BLaER1 (cell line): ENCODE data around the gene RAPSN.

ENCODE experiments used
- H3K27ac ChIP-seq: shearing (Covaris generic); formaldehyde crosslinking; 2 replicates; pipeline ENCODE4 v1.8.1; 2022
- H3K27me3 ChIP-seq: shearing (Covaris generic); formaldehyde crosslinking; 2 replicates; pipeline ENCODE4 v1.8.1; 2022
- H3K36me3 ChIP-seq: shearing (Covaris generic); formaldehyde crosslinking; 2 replicates; pipeline ENCODE4 v1.8.1; 2022
- H3K4me1 ChIP-seq: shearing (Covaris generic); formaldehyde crosslinking; 2 replicates; pipeline ENCODE4 v1.8.1; 2022
- H3K4me2 ChIP-seq: shearing (Covaris generic); formaldehyde crosslinking; 2 replicates; pipeline ENCODE4 v1.8.1; 2022
- H3K4me3 ChIP-seq: shearing (Covaris generic); formaldehyde crosslinking; 2 replicates; pipeline ENCODE4 v1.8.1; 2022
- H3K9ac ChIP-seq: shearing (Covaris generic); formaldehyde crosslinking; 2 replicates; pipeline ENCODE4 v1.8.1; 2022
- H3K9me3 ChIP-seq: shearing (Covaris generic); formaldehyde crosslinking; 2 replicates; pipeline ENCODE4 v1.8.1; 2022
- H4K20me1 ChIP-seq: shearing (Covaris generic); formaldehyde crosslinking; 2 replicates; pipeline ENCODE4 v1.8.1; 2022
- Cebpa-rat ChIP-seq: shearing (Covaris generic); IDR thresholded peaks from 2 replicates; pipeline ENCODE4 v1.8.1; 2022

RAPSN gene

GRCh38 chr11:47393163-47394049 is 55.5 kb downstream of the RAPSN start:
- Histone ChIP-seq H3K9ac (peak overlapping the region; percentile 94), H3K27ac (peak overlapping the region; percentile 100), H3K36me3 (no peaks in the 10 kb centered on the region), H3K4me1 (peaks cover 93% of the 10 kb centered on the region), H3K27me3 (no peaks in the 10 kb centered on the region), H3K4me2 (peak overlapping the region; percentile 91), H4K20me1 (no peaks in the 10 kb centered on the region), H3K4me3 (peak overlapping the region; percentile 47), H3K9me3 (no peaks in the 10 kb centered on the region)
- TF ChIP-seq Cebpa-rat: no peak

DNA sequence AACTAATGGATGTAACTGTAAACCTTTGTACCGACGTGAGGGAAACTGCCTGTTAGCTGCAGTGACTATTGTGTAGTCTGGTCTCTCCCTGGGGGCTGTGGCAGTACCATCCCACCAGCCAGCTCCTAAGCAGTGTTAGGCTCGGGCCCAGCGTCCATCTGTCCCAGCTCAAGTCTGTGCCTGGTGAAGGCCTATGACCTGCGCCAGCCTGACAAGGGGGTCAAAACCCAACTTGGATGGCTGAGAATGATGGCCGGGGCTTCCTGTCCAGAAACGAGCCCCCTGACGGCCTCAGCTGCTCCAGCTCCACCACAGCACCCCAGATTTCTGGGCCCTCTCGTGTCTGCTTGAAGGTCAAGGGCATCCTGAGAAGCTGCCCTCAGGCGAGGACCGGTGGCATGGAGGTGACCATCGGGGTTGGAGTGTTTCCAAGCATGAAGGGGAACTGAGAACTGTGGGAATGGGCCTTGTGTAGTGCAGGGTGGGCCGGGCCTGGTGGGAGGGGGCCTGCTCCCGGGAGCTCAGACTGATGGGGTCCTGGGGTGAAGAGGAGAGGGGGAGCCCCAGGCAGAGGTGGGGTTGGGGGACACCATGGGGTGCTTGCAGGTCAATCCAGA is 56.3 kb downstream of the RAPSN start:
- Histone ChIP-seq H3K27me3 (no peaks in the 10 kb centered on the region), H4K20me1 (no peaks in the 10 kb centered on the region), H3K4me1 (peaks cover 92% of the 10 kb centered on the region), H3K4me3 (peak overlapping the region; percentile 8; the same call in 1 of the 2 replicates), H3K9ac (peak overlapping the region; percentile 94), H3K4me2 (peak overlapping the region; percentile 91), H3K27ac (peak overlapping the region; percentile 100), H3K9me3 (no peaks in the 10 kb centered on the region), H3K36me3 (no peaks in the 10 kb centered on the region)
- no peak for TF ChIP-seq Cebpa-rat

DNA sequence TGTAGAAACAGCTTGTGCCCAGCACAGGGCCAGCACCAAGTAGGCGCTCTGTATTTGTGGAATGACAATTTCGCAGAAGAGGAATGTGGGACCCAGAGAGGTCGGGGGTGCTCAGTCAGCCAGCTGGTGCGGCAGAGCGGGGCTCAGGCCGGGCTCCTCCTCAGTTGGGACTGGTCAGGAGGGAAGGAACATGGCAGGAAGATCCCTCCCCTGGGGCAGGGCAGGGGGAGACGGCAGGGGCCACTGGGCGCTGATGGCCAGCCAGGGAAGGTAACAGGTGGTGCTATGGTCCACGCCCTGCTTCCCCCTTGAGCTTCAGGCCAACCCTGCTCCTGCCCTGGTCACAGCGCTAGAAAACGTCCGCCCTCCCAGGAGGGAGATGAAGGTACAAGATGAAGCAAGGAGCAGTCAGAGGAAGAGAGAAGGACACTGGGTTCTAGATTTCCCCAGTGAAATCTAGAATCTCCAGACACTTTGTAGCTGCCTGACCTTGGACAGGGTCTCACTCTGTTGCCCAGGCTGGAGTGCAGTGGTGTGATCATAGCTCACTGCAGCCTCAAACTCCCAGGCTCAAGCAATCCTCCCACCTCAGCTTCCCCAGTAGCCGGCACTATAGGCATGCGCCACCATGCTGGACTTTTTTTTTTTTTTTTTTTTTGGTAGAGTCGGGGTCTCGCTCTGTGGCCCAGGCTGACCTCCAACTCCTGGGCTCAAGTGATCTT is 57.1 kb downstream of the RAPSN start:
- Histone ChIP-seq H3K27me3 (no peaks in the 10 kb centered on the region), H3K9ac (peak overlapping the region; percentile 94), H3K4me2 (peak overlapping the region; percentile 91), H3K4me3 (no peak overlapping the region), H3K36me3 (no peaks in the 10 kb centered on the region), H3K4me1 (peaks cover 84% of the 10 kb centered on the region), H3K9me3 (no peaks in the 10 kb centered on the region), H4K20me1 (no peaks in the 10 kb centered on the region), H3K27ac (peak overlapping the region; percentile 100)
- no peak for TF ChIP-seq Cebpa-rat

- peak overlapping the region; percentile 94; the same call in 1 of the 2 replicates for H3K9ac ChIP-seq
- no peaks in the 10 kb centered on the region for H3K36me3 ChIP-seq
- no peaks in the 10 kb centered on the region for H3K27me3 ChIP-seq
- H3K9me3 ChIP-seq: no peaks in the 10 kb centered on the region
- H3K27ac ChIP-seq: peak overlapping the region; percentile 100
- TF ChIP-seq Cebpa-rat: no peak
- no peak overlapping the region for H3K4me3 ChIP-seq
- peak overlapping the region; percentile 91 for H3K4me2 ChIP-seq
- no peaks in the 10 kb centered on the region for H4K20me1 ChIP-seq
- peaks cover 77% of the 10 kb centered on the region for H3K4me1 ChIP-seq
These were observed 57.8 kb downstream of the RAPSN start for GRCh38 chr11:47391077-47391583.

- Histone ChIP-seq H3K4me3 (no peak overlapping the region), H3K4me1 (peaks cover 69% of the 10 kb centered on the region), H3K27ac (peak overlapping the region; percentile 100; the same call in 1 of the 2 replicates), H3K36me3 (no peaks in the 10 kb centered on the region), H3K27me3 (no peaks in the 10 kb centered on the region), H4K20me1 (no peaks in the 10 kb centered on the region), H3K9me3 (no peaks in the 10 kb centered on the region), H3K4me2 (no peak overlapping the region), H3K9ac (no peak overlapping the region; the same call in 1 of the 2 replicates)
- TF ChIP-seq Cebpa-rat: no peak
These were observed 58.5 kb downstream of the RAPSN start for GRCh38 chr11:47390422-47390760.

GRCh38 chr11:47389577-47390421 is 59.1 kb downstream of the RAPSN start:
- Histone ChIP-seq H3K36me3 (no peaks in the 10 kb centered on the region), H3K9ac (no peak overlapping the region; the same call in 1 of the 2 replicates), H3K27ac (peak overlapping the region; percentile 100), H3K4me3 (no peak overlapping the region), H4K20me1 (no peaks in the 10 kb centered on the region), H3K4me1 (peaks cover 63% of the 10 kb centered on the region), H3K4me2 (peak overlapping the region; percentile 36), H3K9me3 (no peaks in the 10 kb centered on the region), H3K27me3 (no peaks in the 10 kb centered on the region)
- no peak for TF ChIP-seq Cebpa-rat

- Histone ChIP-seq H3K9ac (no peak overlapping the region), H3K4me2 (peak overlapping the region; percentile 36), H3K4me1 (peaks cover 55% of the 10 kb centered on the region), H3K27me3 (no peaks in the 10 kb centered on the region), H3K9me3 (no peaks in the 10 kb centered on the region), H3K27ac (peak overlapping the region; percentile 56), H4K20me1 (no peaks in the 10 kb centered on the region), H3K36me3 (no peaks in the 10 kb centered on the region), H3K4me3 (no peak overlapping the region)
- TF ChIP-seq Cebpa-rat: no peak
These were observed 60.0 kb downstream of the RAPSN start for GRCh38 chr11:47388697-47389576.

DNA sequence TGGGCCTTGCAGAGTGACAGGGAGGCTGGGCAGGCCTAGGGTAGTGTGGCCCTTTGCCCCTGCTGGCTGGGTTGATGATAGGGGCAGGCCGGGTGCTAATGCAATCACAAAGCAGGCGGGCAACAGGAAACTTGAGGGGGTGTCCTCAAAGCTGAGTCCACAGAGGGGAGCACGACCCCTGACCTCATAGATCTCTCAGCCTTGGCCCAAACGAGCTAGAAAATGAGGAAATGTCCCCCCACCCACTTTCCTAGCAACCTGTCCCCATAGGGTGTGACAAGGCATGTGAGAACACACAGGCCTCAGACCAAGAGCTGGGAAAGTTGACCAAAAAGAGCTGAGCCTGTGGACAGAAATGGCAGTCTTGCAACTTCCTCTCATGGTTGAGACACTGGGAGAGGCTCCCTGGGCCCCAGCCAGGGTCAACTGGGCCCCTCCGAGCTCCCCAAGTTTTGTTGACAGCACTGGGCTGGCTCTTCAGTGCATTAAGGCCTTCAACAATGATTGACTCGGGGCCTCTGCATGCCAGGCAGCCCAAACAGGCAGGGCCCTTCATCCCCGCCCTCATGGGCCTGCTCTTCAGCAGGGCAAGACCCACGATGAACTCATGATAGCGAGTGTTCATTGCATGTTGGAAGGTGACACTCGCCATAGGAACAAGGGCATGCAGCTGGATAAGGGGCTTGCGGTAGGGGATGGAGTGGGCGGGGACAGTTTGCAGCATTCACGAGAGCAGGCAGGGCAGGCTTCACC is 60.8 kb downstream of the RAPSN start:
- Histone ChIP-seq H3K27me3 (no peaks in the 10 kb centered on the region), H3K36me3 (no peaks in the 10 kb centered on the region), H3K4me2 (no peak overlapping the region), H3K27ac (peak overlapping the region; percentile 30; the same call in 1 of the 2 replicates), H4K20me1 (no peaks in the 10 kb centered on the region), H3K9ac (no peak overlapping the region), H3K4me1 (peaks cover 52% of the 10 kb centered on the region), H3K4me3 (no peak overlapping the region), H3K9me3 (no peaks in the 10 kb centered on the region)
- no peak for TF ChIP-seq Cebpa-rat
